Measurements from ENCODE around the gene CACNA1D. TPM values are rescaled to one million over a fixed set of nuclear protein-coding genes. Genes with fewer than 3 reads are reported as not detected.

The CACNA1D gene
- total RNA-seq, 1 experiment from 2014 or later = not detected

GRCh38 chr3:53845103-53845880 lies 350.9 kb downstream of the CACNA1D start:
- no peak overlapping the region for H3K4me3 ChIP-seq (ENCODE audit: low read length)
- H3K9me3 ChIP-seq (ENCODE audit: low read length) = no peaks in the 10 kb centered on the region
- no peaks in the 10 kb centered on the region for H3K79me2 ChIP-seq (ENCODE audit: low read length)
- H3K9me2 ChIP-seq (replicated peaks; ENCODE audit: insufficient read depth, low read length) = no peaks in the 10 kb centered on the region
- no peak for DNase-seq
- no peaks in the 10 kb centered on the region for H3K4me1 ChIP-seq (ENCODE audit: low read length)
- no peaks in the 10 kb centered on the region for H3K27me3 ChIP-seq (ENCODE audit: low read length)
- no peaks in the 10 kb centered on the region for H4K20me1 ChIP-seq (ENCODE audit: insufficient read depth, low read depth, low read length)
- no peak overlapping the region for H3K4me2 ChIP-seq (ENCODE audit: low read depth, low read length, poor library complexity, severe bottlenecking)
- H2AFZ ChIP-seq (ENCODE audit: low read length) = no peak overlapping the region
- H3K36me3 ChIP-seq (ENCODE audit: insufficient read depth, low read length) = no peaks in the 10 kb centered on the region
- H3K27ac ChIP-seq (ENCODE audit: low read length) = no peak overlapping the region
- no peak overlapping the region for H3K9ac ChIP-seq (ENCODE audit: low read length)

- H3K9me3 ChIP-seq (ENCODE audit: low read length) = no peaks in the 10 kb centered on the region
- no peak overlapping the region for H2AFZ ChIP-seq (ENCODE audit: low read length)
- H3K27me3 ChIP-seq (ENCODE audit: low read length) = no peaks in the 10 kb centered on the region
- H3K4me1 ChIP-seq (ENCODE audit: low read length) = no peaks in the 10 kb centered on the region
- no peaks in the 10 kb centered on the region for H3K36me3 ChIP-seq (ENCODE audit: insufficient read depth, low read length)
- no peaks in the 10 kb centered on the region for H4K20me1 ChIP-seq (ENCODE audit: insufficient read depth, low read depth, low read length)
- H3K9me2 ChIP-seq (replicated peaks; ENCODE audit: insufficient read depth, low read length) = no peaks in the 10 kb centered on the region
- no peak overlapping the region for H3K4me2 ChIP-seq (ENCODE audit: low read depth, low read length, poor library complexity, severe bottlenecking)
- no peak for DNase-seq
- H3K4me3 ChIP-seq (ENCODE audit: low read length) = no peak overlapping the region
- H3K79me2 ChIP-seq (ENCODE audit: low read length) = no peaks in the 10 kb centered on the region
- no peak overlapping the region for H3K27ac ChIP-seq (ENCODE audit: low read length)
- H3K9ac ChIP-seq (ENCODE audit: low read length) = no peak overlapping the region
Measured at GRCh38 chr3:53845881-53846133, 351.4 kb downstream of the CACNA1D start.

GRCh38 chr3:53846134-53846850 lies 351.9 kb downstream of the CACNA1D start, which contains the start of the genes CHDH and IL17RB:
TSS of gene CHDH (minus strand) at chr3:53846419. CDS start at chr3:53824008, 22,411 bp downstream.
TSS of gene IL17RB (plus strand) at chr3:53846568. CDS start at chr3:53846589, 21 bp downstream.
- Histone ChIP-seq H3K4me1 (ENCODE audit: low read length) (no peaks in the 10 kb centered on the region), H3K79me2 (ENCODE audit: low read length) (no peaks in the 10 kb centered on the region), H3K9me3 (ENCODE audit: low read length) (no peaks in the 10 kb centered on the region), H4K20me1 (ENCODE audit: insufficient read depth, low read depth, low read length) (no peaks in the 10 kb centered on the region), H3K27me3 (ENCODE audit: low read length) (no peaks in the 10 kb centered on the region), H3K4me3 (ENCODE audit: low read length) (no peak within 1 kb of the TSS), H3K27ac (ENCODE audit: low read length) (no peak within 1 kb of the TSS), H3K36me3 (ENCODE audit: insufficient read depth, low read length) (no peaks in the 10 kb centered on the region), H3K4me2 (ENCODE audit: low read depth, low read length, poor library complexity, severe bottlenecking) (no peak within 1 kb of the TSS), H2AFZ (ENCODE audit: low read length) (no peak within 1 kb of the TSS), H3K9me2 (replicated peaks; ENCODE audit: insufficient read depth, low read length) (no peaks in the 10 kb centered on the region), H3K9ac (ENCODE audit: low read length) (no peak within 1 kb of the TSS)
- no peak for DNase-seq

- Histone ChIP-seq H3K4me2 (ENCODE audit: low read depth, low read length, poor library complexity, severe bottlenecking) (no peak overlapping the region), H2AFZ (ENCODE audit: low read length) (no peak overlapping the region), H3K27ac (ENCODE audit: low read length) (no peak overlapping the region), H3K4me3 (ENCODE audit: low read length) (no peak overlapping the region), H3K9me2 (replicated peaks; ENCODE audit: insufficient read depth, low read length) (no peaks in the 10 kb centered on the region), H3K36me3 (ENCODE audit: insufficient read depth, low read length) (no peaks in the 10 kb centered on the region), H3K4me1 (ENCODE audit: low read length) (no peaks in the 10 kb centered on the region), H3K9ac (ENCODE audit: low read length) (no peak overlapping the region), H3K27me3 (ENCODE audit: low read length) (no peaks in the 10 kb centered on the region), H3K9me3 (ENCODE audit: low read length) (no peaks in the 10 kb centered on the region), H4K20me1 (ENCODE audit: insufficient read depth, low read depth, low read length) (no peaks in the 10 kb centered on the region), H3K79me2 (ENCODE audit: low read length) (no peaks in the 10 kb centered on the region)
- no peak for DNase-seq
Measured at GRCh38 chr3:53846851-53847155, 352.4 kb downstream of the CACNA1D start.

DNA sequence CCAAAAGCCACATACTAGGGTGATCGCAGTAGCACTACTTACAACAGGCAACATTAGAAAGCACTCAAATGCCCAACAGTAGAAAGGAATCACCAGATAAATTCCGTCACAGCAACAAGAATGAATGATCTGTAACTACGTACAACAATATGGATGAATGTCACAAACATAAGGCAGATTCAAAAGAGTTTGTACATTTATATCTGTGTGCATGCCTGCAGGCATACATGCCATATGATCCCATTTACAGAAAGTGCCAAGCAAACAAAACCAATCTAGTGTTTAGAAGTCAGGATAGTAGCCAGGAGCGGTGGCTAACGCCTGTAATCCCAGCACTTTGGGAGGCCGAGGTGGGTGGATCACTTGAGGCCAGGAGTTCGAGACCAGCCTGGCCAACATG lies 355.5 kb downstream of the CACNA1D start:
- Histone ChIP-seq H4K20me1 (ENCODE audit: insufficient read depth, low read depth, low read length) (no peaks in the 10 kb centered on the region), H3K9me2 (replicated peaks; ENCODE audit: insufficient read depth, low read length) (no peaks in the 10 kb centered on the region), H2AFZ (ENCODE audit: low read length) (no peak overlapping the region), H3K4me2 (ENCODE audit: low read depth, low read length, poor library complexity, severe bottlenecking) (no peak overlapping the region), H3K27ac (ENCODE audit: low read length) (no peak overlapping the region), H3K9me3 (ENCODE audit: low read length) (no peaks in the 10 kb centered on the region), H3K36me3 (ENCODE audit: insufficient read depth, low read length) (no peaks in the 10 kb centered on the region), H3K9ac (ENCODE audit: low read length) (no peak overlapping the region), H3K4me3 (ENCODE audit: low read length) (no peak overlapping the region), H3K79me2 (ENCODE audit: low read length) (no peaks in the 10 kb centered on the region), H3K4me1 (ENCODE audit: low read length) (no peaks in the 10 kb centered on the region), H3K27me3 (ENCODE audit: low read length) (no peaks in the 10 kb centered on the region)
- DNase-seq = no peak

- Histone ChIP-seq H3K36me3 (ENCODE audit: insufficient read depth, low read length) (no peaks in the 10 kb centered on the region), H3K4me1 (ENCODE audit: low read length) (no peaks in the 10 kb centered on the region), H4K20me1 (ENCODE audit: insufficient read depth, low read depth, low read length) (no peaks in the 10 kb centered on the region), H2AFZ (ENCODE audit: low read length) (no peak overlapping the region), H3K27ac (ENCODE audit: low read length) (no peak overlapping the region), H3K4me2 (ENCODE audit: low read depth, low read length, poor library complexity, severe bottlenecking) (no peak overlapping the region), H3K9ac (ENCODE audit: low read length) (no peak overlapping the region), H3K9me2 (replicated peaks; ENCODE audit: insufficient read depth, low read length) (no peaks in the 10 kb centered on the region), H3K27me3 (ENCODE audit: low read length) (no peaks in the 10 kb centered on the region), H3K9me3 (ENCODE audit: low read length) (no peaks in the 10 kb centered on the region), H3K4me3 (ENCODE audit: low read length) (no peak overlapping the region), H3K79me2 (ENCODE audit: low read length) (no peaks in the 10 kb centered on the region)
- no peak for DNase-seq
Measured at GRCh38 chr3:53850895-53851294, 356.5 kb downstream of the CACNA1D start.

GRCh38 chr3:53856964-53857363 lies 362.6 kb downstream of the CACNA1D start:
- no peaks in the 10 kb centered on the region for H3K9me3 ChIP-seq (ENCODE audit: low read length)
- H3K4me3 ChIP-seq (ENCODE audit: low read length) = no peak overlapping the region
- no peaks in the 10 kb centered on the region for H3K79me2 ChIP-seq (ENCODE audit: low read length)
- H2AFZ ChIP-seq (ENCODE audit: low read length) = no peak overlapping the region
- H3K9me2 ChIP-seq (replicated peaks; ENCODE audit: insufficient read depth, low read length) = no peaks in the 10 kb centered on the region
- H3K4me1 ChIP-seq (ENCODE audit: low read length) = peaks cover 7% of the 10 kb centered on the region; the same call in 1 of the 2 replicates
- H3K27me3 ChIP-seq (ENCODE audit: low read length) = no peaks in the 10 kb centered on the region
- DNase-seq = no peak
- no peak overlapping the region for H3K9ac ChIP-seq (ENCODE audit: low read length)
- H3K4me2 ChIP-seq (ENCODE audit: low read depth, low read length, poor library complexity, severe bottlenecking) = no peak overlapping the region
- H4K20me1 ChIP-seq (ENCODE audit: insufficient read depth, low read depth, low read length) = no peaks in the 10 kb centered on the region
- H3K36me3 ChIP-seq (ENCODE audit: insufficient read depth, low read length) = 0 out of 2 replicates have a peak, but pooled peaks cover 5% of the 10 kb centered on the region
- no peak overlapping the region for H3K27ac ChIP-seq (ENCODE audit: low read length)

DNA sequence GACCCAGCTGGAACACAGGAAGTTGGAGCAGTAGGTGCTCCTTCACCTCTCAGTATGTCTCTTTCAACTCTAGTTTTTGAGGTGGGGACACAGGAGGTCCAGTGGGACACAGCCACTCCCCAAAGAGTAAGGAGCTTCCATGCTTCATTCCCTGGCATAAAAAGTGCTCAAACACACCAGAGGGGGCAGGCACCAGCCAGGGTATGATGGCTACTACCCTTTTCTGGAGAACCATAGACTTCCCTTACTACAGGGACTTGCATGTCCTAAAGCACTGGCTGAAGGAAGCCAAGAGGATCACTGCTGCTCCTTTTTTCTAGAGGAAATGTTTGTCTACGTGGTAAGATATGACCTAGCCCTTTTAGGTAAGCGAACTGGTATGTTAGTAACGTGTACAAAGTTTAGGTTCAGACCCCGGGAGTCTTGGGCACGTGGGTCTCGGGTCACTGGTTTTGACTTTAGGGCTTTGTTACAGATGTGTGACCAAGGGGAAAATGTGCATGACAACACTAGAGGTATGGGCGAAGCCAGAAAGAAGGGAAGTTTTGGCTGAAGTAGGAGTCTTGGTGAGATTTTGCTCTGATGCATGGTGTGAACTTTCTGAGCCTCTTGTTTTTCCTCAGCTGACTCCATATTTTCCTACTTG lies 363.8 kb downstream of the CACNA1D start:
- no peaks in the 10 kb centered on the region for H4K20me1 ChIP-seq (ENCODE audit: insufficient read depth, low read depth, low read length)

More for the DNA sequence above, 363.8 kb downstream of the CACNA1D start:
- Histone ChIP-seq H3K4me2 (ENCODE audit: low read depth, low read length, poor library complexity, severe bottlenecking) (no peak overlapping the region), H3K9me3 (ENCODE audit: low read length) (no peaks in the 10 kb centered on the region), H3K4me3 (ENCODE audit: low read length) (no peak overlapping the region), H3K9me2 (replicated peaks; ENCODE audit: insufficient read depth, low read length) (no peaks in the 10 kb centered on the region), H3K9ac (ENCODE audit: low read length) (no peak overlapping the region), H3K27ac (ENCODE audit: low read length) (no peak overlapping the region), H2AFZ (ENCODE audit: low read length) (no peak overlapping the region), H3K79me2 (ENCODE audit: low read length) (no peaks in the 10 kb centered on the region), H3K36me3 (ENCODE audit: insufficient read depth, low read length) (peaks cover 11% of the 10 kb centered on the region; the same call in 1 of the 2 replicates), H3K27me3 (ENCODE audit: low read length) (no peaks in the 10 kb centered on the region), H3K4me1 (ENCODE audit: low read length) (peaks cover 9% of the 10 kb centered on the region)
- DNase-seq = peak; percentile 43

Measured in Karpas-422 (cell line).